HL-60/S4 (cell line): ENCODE measurements around the gene GLT8D1.

Source experiments
- in situ Hi-C: fragments of 300-500 bp; cut with MboI; formaldehyde crosslinking; loops from 2 replicates; pipeline ENCODE4 v1.14.3; 2022; ENCODE audit warnings: low sequenced_read_pairs

The GLT8D1 gene

GRCh38 chr3:52714335-52715302 lies 9.0 kb upstream of the GLT8D1 start:
- in situ Hi-C loops = no loop called here

GRCh38 chr3:52712291-52713212 lies 7.0 kb upstream of the GLT8D1 start:
- in situ Hi-C loops = no loop called here

DNA sequence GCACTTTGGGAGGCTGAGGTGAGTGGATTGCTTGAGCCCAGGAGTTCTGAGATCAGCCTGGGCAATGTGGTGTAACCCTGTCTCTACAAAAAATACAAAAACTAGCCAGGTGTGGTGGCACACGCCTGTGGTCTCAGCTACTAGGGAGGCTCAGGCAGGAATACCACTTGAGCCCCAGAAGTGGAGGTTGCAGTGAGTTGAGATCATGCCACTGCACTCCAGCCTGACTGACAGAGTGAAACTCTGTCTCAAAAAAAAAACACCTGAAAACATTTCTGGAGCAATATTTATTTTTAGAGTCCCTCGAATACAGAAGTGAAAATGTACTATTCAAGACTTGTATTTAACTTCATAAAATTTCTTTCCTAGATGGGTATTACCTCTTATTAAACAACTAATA lies 4.9 kb upstream of the GLT8D1 start:
- in situ Hi-C loops = no loop called here

GRCh38 chr3:52707585-52707984 lies 2.0 kb upstream of the GLT8D1 start:
- in situ Hi-C loops = no loop called here

GRCh38 chr3:52705438-52705687 lies 228 bp downstream of the GLT8D1 start:
- in situ Hi-C loops = no loop called here

DNA sequence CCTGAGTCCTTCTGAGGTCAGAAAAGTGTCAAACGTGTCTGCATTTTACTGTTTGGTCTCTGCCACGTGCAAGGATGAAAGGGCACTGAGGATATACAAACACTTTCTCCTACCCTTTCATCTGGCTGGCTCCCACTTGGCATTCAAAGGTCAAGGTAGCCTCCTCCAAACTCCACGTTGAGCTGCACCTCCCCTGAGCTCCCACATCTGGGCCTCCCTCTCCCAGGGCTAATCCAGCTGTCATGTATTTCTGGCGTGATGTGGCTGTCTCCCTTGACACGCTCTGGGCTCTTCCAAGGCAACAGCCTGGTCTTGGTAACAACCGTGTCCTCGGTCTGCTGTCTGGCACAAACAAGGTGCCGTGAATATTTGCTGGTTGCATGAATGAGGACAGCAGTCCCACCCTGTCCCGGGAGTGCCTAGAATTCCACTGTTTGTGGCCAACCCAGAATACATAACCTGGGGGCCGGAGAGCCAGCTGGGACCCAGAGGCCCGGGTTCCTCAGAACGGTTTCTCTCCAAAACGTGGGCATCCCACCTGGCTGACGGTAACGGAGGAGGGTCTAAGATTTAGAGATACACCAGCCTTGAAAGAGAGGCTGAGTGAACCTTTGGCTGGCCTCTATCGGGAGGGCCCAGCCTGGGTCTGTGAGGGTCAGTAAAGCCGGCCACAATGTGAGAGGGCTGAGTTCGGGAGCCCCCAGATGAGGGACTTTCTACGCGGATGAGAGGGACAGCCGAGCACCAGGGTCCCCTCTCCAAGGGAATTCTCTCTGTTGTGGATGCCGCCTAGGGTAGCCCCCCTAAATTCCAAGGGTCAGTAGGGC lies 767 bp downstream of the GLT8D1 start:
- in situ Hi-C loops = no loop called here

GRCh38 chr3:52703341-52703740 lies 2.2 kb downstream of the GLT8D1 start:
- in situ Hi-C loops = no loop called here

DNA sequence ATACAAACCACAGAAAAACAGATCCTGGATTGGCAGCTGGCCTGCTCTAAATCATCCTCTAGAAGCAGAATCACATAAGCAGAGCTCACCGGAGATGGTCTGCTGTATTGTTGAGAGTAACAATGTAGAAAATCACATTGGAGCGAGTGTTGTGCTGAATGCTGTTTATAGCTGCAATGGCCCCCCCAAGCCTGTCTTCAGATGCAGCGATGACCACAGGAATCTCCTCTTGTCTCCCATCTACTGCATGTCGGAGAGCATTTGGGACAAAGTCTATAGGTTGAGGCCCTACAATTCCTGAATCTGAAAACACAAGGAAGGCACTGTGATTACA lies 8.0 kb downstream of the GLT8D1 start:
- in situ Hi-C loops = no loop called here

- in situ Hi-C loops = no loop called here
Observed at GRCh38 chr3:52696830-52697631, 8.6 kb downstream of the GLT8D1 start.

- in situ Hi-C loops = no loop called here
Observed at GRCh38 chr3:52695798-52696671, 9.6 kb downstream of the GLT8D1 start.

DNA sequence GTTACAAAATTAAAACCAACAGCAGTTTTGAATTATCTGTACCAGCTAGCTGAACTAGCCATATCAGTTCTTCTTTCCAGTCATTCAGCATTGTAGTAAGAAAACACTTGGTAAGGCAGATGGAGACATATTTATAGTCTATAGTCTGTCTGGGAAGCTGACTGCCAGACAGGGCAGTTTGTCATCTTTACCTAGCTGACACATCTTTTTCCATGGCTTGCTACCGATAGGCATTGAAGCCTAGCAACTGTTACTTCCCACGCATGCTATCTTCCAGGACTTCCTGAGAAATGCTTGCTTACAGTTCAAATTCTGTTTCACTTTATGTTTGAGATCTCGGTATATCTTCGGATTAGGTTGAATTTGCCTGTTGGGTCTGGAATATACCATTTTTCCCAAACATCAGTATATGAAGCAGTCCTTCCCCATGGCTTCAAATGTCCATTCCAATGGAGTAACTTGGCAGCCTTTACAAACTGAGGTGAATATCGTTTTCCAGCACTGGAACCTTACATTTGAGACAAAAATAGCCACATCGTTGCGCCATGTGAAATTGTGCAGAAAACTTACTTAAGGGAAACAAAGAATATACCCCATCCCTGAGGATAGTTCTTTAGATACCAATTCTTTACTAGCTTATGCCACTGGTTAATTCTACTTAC lies 10.9 kb downstream of the GLT8D1 start:
- in situ Hi-C loops = no loop called here

DNA sequence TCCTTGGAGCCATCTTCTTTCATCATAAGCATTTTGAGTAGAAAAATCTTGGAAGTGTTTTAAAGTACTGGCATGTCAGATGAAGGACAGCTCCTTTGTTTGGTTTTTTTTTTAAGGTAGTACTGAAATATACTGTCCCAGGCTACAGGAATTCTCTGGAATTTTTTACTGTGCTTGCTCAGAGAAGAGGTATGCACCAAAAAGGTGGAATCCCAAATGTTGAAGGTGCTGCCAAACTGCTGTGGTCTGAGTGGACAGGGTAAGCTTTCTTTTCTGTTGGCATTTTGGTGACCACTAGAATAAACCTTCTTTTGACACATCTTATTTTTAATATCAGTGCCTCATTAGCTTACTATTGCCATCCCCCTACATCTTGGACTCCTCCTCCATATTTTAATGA lies 12.5 kb downstream of the GLT8D1 start:
- in situ Hi-C loops = no loop called here

DNA sequence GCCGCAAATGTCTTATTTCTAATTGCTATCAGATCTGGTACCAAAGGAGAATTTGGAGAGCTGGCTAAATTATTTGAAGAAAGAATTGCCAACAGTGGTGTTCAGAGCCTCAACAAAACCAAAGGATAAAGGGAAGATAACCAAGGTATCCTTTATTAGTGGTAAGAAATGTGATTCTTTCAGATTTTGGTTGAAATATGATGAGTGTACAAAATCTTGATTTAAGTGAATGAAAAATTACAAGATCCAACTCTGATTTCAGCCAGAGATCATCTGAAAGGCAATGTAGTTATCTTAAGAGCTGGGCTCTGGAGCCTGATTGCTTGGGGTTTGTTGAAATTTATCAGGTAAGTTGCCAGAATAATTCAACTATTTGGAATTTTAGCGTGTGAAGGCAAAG lies 15.0 kb downstream of the GLT8D1 start:
- in situ Hi-C loops = no loop called here

DNA sequence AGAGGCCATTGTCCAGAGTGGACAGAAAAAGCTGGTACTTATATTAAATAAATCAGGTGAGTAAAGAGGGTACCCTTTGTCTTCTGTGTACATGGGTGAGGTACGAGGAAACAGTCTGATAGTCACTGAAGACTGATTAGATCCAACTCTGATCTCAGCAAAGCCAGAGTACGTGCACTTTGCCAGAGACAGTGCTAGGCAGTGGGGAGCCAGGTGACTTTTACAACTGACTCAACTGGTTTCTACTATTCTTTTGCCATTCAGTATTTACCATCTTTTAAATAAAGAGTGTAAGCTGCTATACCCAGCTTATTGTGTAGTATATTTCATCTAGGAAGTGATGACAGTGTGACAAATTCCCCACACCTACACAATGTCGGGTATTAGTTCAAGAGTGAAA lies 16.4 kb downstream of the GLT8D1 start:
- in situ Hi-C loops = loop anchor here (10.0 kb wide), 1 partner anchor 214 kb away; no protein-coding TSS in a partner anchor

DNA sequence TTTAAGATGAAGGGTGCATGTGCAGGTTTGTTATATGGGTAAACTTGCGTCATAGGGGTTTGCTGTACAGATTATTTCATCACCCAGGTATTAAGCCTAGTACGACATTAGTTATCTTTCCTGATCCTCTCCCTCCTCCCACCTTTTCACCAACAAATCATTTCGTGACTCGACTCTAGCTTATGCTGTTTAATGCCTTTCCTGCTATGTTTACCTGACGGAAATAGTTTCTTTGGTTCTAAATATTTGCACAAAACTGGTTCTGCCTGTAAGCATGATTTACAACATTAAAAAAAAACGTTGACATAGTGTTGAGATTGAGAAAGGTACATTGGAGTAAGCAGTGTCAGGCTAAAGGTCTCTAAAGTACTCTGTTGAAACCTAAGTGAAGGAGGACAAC lies 17.3 kb downstream of the GLT8D1 start:
- in situ Hi-C loops = loop anchor here (10.0 kb wide), 1 partner anchor 213 kb away; no protein-coding TSS in a partner anchor

DNA sequence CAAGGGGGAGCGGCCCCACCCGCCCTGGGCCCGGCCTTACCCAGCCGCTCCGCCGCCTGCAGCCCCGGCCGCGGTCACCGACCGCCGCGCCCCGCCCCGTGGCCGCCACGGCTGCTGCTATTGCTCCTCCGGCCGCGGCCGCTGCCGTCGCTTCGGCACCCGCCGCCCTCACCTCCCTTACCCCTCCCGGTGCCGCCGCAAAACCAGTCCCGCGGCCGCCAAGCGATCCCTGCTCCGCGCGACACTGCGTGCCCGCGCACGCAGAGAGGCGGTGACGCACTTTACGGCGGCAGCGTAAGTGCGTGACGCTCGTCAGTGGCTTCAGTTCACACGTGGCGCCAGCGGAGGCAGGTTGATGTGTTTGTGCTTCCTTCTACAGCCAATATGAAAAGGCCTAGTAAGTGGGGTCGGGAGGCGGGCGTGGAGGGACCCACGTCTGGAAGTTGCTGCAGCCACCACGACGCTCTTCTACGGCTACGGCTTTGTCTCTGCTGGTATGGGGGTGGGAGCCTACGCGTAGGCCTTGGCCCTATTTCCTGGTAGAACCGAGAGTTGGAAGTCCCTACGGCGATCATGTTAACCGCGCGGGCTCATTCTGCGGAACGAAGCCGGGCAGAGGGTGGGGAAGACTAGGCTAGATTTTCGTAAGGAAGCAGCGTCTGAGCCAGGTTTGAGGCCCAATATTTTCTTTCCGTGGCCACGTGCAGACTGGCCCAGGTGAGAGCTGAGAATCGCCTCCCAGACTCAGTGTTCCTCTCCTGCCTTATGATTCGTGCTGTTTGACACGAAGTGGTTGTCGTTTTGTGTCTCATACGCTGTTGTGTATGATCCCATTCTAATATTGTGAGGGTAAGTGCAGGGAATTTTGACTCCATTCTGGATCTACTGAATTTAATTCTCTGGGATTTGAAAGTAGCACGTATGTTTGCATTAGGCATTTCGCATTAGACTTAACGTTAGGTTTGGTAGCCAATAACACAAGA lies 19.6 kb downstream of the GLT8D1 start, which contains the start of the genes GNL3 and PBRM1:
GNL3 (plus strand) TSS at position 324 of the 983 bp plus-strand sequence; CDS start at position 385, 61 bp downstream.
PBRM1 (minus strand) TSS at position 205 of the 983 bp plus-strand sequence.
- in situ Hi-C loops = loop anchor here (10.0 kb wide), 1 partner anchor 211 kb away; no protein-coding TSS in a partner anchor

DNA sequence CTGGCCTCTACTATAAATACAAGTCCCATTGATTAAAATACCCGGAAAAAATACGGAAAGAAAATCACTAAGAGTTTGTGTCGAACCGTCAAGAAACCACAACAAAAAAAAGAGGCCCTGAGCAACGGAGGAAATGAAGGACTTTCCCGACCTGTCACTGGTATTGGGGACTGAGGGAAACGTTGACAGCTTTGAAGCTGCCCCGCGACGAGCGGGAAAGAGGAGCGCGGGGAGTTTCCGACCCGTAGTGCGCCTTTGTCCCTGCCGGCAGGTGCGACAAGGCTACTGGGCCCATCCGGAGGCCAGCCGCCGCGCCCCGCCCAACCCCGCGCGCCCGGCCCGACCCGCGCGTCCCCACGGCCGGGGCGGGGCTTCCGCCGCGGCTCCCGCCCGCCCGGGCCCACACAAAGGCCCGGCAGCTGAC lies 20.3 kb downstream of the GLT8D1 start:
- in situ Hi-C loops = loop anchor here (10.0 kb wide), 1 partner anchor 210 kb away; no protein-coding TSS in a partner anchor
